DOHH2 (cell line): ENCODE measurements around the gene LMBR1L.
A peak's percentile ranks its signal among the peaks of the same experiment; 100 is the strongest.

ENCODE experiments used
- H3F3A ChIP-seq: fragments of 200-600 bp; sonication (generic), shearing (Covaris generic); 2 replicates; pipeline ENCODE4 v1.6.0; 2016; ENCODE audit warnings: antibody characterized with exemption, mild to moderate bottlenecking; ENCODE audit not compliant: control insufficient read depth, insufficient read depth
- H3K27ac ChIP-seq: fragments of 200-600 bp; sonication (generic); 2 replicates; pipeline ENCODE4 v1.5.1; 2014; ENCODE audit warnings: low read depth, mild to moderate bottlenecking, low read length, moderate library complexity
- H3K27me3 ChIP-seq: fragments of 200-600 bp; sonication (generic); 2 replicates; pipeline ENCODE4 v1.6.1; 2014; ENCODE audit warnings: mild to moderate bottlenecking, low read length, mixed read lengths; ENCODE audit not compliant: control insufficient read depth
- H3K36me3 ChIP-seq: fragments of 200-600 bp; sonication (generic); 2 replicates; pipeline ENCODE4 v1.6.1; 2014; ENCODE audit warnings: mild to moderate bottlenecking, low read length, moderate library complexity, mixed read lengths; ENCODE audit not compliant: control insufficient read depth
- H3K4me1 ChIP-seq: fragments of 200-600 bp; sonication (generic); 2 replicates; pipeline ENCODE4 v1.6.1; 2014; ENCODE audit warnings: mild to moderate bottlenecking, low read length, mixed read lengths; ENCODE audit not compliant: control insufficient read depth
- H3K4me2 ChIP-seq: fragments of 200-600 bp; sonication (generic); 2 replicates; pipeline ENCODE4 v1.6.0; 2014; ENCODE audit warnings: mild to moderate bottlenecking, low read length, moderate library complexity
- H3K4me3 ChIP-seq: fragments of 200-600 bp; sonication (generic); 2 replicates; pipeline ENCODE4 v1.5.1; 2014; ENCODE audit warnings: mild to moderate bottlenecking, low read length, mixed read lengths
- H3K79me2 ChIP-seq: fragments of 200-600 bp; sonication (generic); 2 replicates; pipeline ENCODE4 v1.6.1; 2014; ENCODE audit warnings: mild to moderate bottlenecking, low read length, mixed read lengths; ENCODE audit not compliant: control insufficient read depth
- H3K9me2 ChIP-seq: fragments of 200-600 bp; sonication (generic); replicated peaks from 2 replicates; pipeline ENCODE4 v1.6.1; 2014; ENCODE audit warnings: mild to moderate bottlenecking, low read length, mixed read lengths; ENCODE audit not compliant: control insufficient read depth
- H3K9me3 ChIP-seq: fragments of 200-600 bp; sonication (generic); 2 replicates; pipeline ENCODE4 v1.6.1; 2014; ENCODE audit warnings: antibody characterized with exemption, low read length, mixed read lengths; ENCODE audit not compliant: control insufficient read depth, insufficient read depth
- H4K20me1 ChIP-seq: fragments of 200-600 bp; sonication (generic); 2 replicates; pipeline ENCODE4 v1.6.0; 2014; ENCODE audit warnings: low read depth, mild to moderate bottlenecking, antibody characterized with exemption, low read length, moderate library complexity; ENCODE audit not compliant: control insufficient read depth, insufficient read depth
- EZH2phosphoT487 ChIP-seq: fragments of 200-600 bp; sonication (generic); IDR thresholded peaks from 2 replicates; pipeline ENCODE4 v1.6.1; 2017; ENCODE audit warnings: borderline replicate concordance, mild to moderate bottlenecking, antibody characterized with exemption, low read length, moderate library complexity, mixed read lengths
- TF ChIP-seq, protein P1 (sequence below): fragments of 200-600 bp; sonication (generic); IDR thresholded peaks from one replicate; pipeline ENCODE4 v1.5.1; 2014; ENCODE audit warnings: antibody characterized with exemption, mild to moderate bottlenecking, low read depth, low read length; ENCODE audit not compliant: poor library complexity, severe bottlenecking

The LMBR1L gene

DNA sequence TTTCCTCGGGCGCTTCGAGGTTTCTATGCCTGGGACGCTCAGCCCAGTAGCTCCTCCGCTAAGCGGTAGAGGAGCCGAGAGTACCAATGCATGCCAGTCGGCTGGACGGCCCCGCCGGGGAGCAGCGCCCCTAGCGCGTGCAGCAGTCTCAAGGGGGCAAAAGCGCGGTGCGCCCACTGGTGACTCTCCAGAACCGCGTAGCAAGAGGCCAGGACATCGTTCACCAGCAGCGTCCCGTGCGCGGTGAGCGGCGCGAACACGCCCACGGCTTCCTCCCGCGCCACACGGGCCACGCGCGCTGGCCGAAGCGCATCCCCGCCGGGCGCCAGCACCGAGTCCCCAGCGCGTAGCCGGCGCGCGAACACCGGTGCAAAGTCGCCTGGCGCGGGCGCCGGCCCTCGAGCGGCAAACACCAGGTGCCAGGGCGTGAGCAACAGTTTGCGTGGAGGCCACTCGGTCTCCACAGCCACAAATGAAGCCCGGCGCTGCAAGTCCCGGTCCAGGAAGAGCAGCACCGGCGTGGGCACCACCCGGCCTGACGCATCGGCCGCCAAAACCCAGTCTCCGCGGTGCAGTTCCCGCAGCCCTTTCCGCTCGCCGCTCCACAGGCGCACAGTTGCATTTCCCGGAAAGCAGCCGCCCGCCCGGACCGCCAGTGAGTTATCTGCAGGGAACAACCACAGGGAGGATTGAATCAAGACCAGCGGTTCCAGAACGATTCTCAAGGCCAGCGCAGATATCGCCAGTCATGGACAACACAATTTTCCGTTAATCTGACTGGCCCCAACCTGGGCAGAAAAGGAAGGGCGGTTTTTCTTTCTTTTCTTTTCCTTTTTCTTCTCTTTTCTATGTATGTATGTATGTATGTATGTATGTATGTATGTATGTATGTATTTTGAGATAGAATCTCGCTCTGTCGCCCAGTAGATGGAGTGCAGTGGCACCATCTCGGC is 20.6 kb downstream of the LMBR1L start:
- no peaks in the 10 kb centered on the region for H3K36me3 ChIP-seq
- H3K4me1 ChIP-seq = peaks cover 36% of the 10 kb centered on the region
- no peaks in the 10 kb centered on the region for H3K9me2 ChIP-seq
- peaks cover 72% of the 10 kb centered on the region for H3K27me3 ChIP-seq
- H3K4me2 ChIP-seq = peak overlapping the region; percentile 52
- TF ChIP-seq EZH2phosphoT487 = peak; percentile 95
- TF ChIP-seq, protein P1, sequence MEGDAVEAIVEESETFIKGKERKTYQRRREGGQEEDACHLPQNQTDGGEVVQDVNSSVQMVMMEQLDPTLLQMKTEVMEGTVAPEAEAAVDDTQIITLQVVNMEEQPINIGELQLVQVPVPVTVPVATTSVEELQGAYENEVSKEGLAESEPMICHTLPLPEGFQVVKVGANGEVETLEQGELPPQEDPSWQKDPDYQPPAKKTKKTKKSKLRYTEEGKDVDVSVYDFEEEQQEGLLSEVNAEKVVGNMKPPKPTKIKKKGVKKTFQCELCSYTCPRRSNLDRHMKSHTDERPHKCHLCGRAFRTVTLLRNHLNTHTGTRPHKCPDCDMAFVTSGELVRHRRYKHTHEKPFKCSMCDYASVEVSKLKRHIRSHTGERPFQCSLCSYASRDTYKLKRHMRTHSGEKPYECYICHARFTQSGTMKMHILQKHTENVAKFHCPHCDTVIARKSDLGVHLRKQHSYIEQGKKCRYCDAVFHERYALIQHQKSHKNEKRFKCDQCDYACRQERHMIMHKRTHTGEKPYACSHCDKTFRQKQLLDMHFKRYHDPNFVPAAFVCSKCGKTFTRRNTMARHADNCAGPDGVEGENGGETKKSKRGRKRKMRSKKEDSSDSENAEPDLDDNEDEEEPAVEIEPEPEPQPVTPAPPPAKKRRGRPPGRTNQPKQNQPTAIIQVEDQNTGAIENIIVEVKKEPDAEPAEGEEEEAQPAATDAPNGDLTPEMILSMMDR = peak; percentile 49
- peak overlapping the region; percentile 29; the same call in 1 of the 2 replicates for H3K4me3 ChIP-seq
- no peaks in the 10 kb centered on the region for H3F3A ChIP-seq
- no peaks in the 10 kb centered on the region for H3K9me3 ChIP-seq
- H3K27ac ChIP-seq = no peak overlapping the region
- no peaks in the 10 kb centered on the region for H4K20me1 ChIP-seq
- no peaks in the 10 kb centered on the region for H3K79me2 ChIP-seq

DNA sequence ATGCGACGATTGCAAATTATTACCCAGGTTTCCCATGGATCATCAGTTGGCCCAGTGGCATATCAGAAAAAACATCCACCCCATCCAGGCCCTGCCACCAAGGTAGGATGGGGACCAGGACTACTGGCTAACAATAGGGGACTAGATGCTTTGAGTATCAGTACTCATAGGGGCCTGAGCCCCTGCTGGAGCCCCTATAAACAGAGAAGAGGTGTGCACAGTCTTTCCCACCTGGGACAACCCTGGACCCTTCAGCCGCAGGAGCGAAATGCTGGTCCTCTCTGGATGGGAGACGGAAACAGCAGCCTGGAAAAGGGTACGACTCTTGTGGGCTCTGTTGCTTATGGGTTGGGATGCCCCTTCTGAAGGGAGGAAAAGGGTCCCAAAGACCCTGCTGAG is 21.7 kb downstream of the LMBR1L start:
- Histone ChIP-seq H3F3A (no peaks in the 10 kb centered on the region), H3K36me3 (no peaks in the 10 kb centered on the region), H3K79me2 (no peaks in the 10 kb centered on the region), H3K27me3 (peaks cover 60% of the 10 kb centered on the region), H3K27ac (no peak overlapping the region), H3K9me2 (no peaks in the 10 kb centered on the region), H3K4me3 (peak overlapping the region; percentile 45; the same call in 1 of the 2 replicates), H3K4me2 (peak overlapping the region; percentile 68; the same call in 1 of the 2 replicates), H3K9me3 (no peaks in the 10 kb centered on the region), H4K20me1 (no peaks in the 10 kb centered on the region), H3K4me1 (peaks cover 34% of the 10 kb centered on the region)
- TF ChIP-seq, protein P1 = no peak
- TF ChIP-seq EZH2phosphoT487 = no peak

DNA sequence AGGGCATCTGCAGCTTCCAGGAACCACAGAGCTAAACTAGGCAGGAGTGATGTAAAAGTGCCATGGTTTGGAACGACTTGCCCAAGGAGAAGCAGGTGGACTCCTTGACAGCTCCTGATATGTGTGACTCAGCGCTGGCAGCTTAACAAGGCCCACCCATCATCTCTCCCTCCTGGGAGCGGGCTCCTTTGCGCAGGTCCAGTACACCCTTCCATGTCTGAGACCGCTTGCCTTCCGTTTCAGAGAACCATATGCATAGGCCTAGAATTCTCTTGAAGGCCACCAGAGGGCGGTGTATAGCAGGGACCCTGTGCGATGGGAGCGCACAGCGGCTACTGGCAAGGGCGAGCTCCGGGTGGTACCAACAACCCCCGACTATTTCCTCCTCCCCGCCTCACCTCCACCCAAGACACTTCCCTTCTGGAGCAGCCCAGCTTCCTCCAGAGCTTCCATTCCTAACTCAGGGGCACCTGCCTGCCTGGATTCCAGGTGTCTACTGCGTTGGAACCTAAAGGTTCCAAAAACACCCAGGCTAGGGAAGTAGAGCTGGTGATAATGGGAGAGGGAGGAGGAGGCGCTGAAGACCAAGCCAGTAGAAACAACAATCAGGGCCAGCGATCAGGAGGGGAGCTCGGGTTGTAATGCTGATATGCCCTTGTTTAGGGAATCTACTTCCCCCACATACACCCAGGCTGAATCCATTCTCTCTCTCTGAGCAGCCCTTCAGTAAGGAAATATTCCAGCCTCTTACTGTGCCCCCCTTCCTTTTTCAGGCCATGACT is 22.3 kb downstream of the LMBR1L start:
- Histone ChIP-seq H3K27me3 (peaks cover 54% of the 10 kb centered on the region), H3K36me3 (no peaks in the 10 kb centered on the region), H3K79me2 (no peaks in the 10 kb centered on the region), H4K20me1 (no peaks in the 10 kb centered on the region), H3K27ac (no peak overlapping the region), H3K9me2 (no peaks in the 10 kb centered on the region), H3K4me3 (peak overlapping the region; percentile 45), H3K4me1 (peaks cover 31% of the 10 kb centered on the region), H3F3A (no peaks in the 10 kb centered on the region), H3K4me2 (peak overlapping the region; percentile 68), H3K9me3 (no peaks in the 10 kb centered on the region)
- no peak for TF ChIP-seq EZH2phosphoT487
- TF ChIP-seq, protein P1 = peak; percentile 93
